A673 (cell line): ENCODE data around the gene CTAG2. TPM values are rescaled to one million over a fixed set of nuclear protein-coding genes. Genes with fewer than 3 reads are reported as not detected.

Experiments used
- BruUV-seq: library from RNA; stranded (reverse); fragments of 400-500 nt; replicated peaks from 2 replicates; lab custom pipeline; 2021; lab: Mats Ljungman, UMichigan
- CTCF ChIA-PET: fragments of 300-600 bp; sonication (Branson Sonifier 250); formaldehyde crosslinking; loops from one replicate; lab custom pipeline; 2022; ENCODE audit warnings: antibody characterized with exemption; lab: Charles Lee
- POLR2A ChIA-PET: fragments of 300-600 bp; sonication (Branson Sonifier 250); formaldehyde crosslinking; loops from one replicate; lab custom pipeline; 2022; ENCODE audit warnings: antibody characterized with exemption; ENCODE audit not compliant: low non-redundant PET; lab: Charles Lee
- DNase-seq: peaks from one replicate; pipeline ENCODE4 v3.0.0-alpha.2; 2015; ENCODE audit warnings: low spot score
- H3K27ac ChIP-seq: fragments of 200-600 bp; sonication (generic); 2 replicates; pipeline ENCODE4 v1.5.1; 2016; ENCODE audit warnings: mixed run types, low read depth, mild to moderate bottlenecking, mixed read lengths, antibody characterized with exemption, low read length; ENCODE audit not compliant: poor library complexity, severe bottlenecking
- H3K27me3 ChIP-seq: fragments of 200-600 bp; sonication (generic); replicated peaks from 2 replicates; pipeline ENCODE4 v1.6.1; 2017; ENCODE audit warnings: mixed run types, low read depth, mild to moderate bottlenecking, mixed read lengths, antibody characterized with exemption, low read length; ENCODE audit not compliant: insufficient read depth, poor library complexity
- H3K36me3 ChIP-seq: fragments of 200-600 bp; sonication (generic); 2 replicates; pipeline ENCODE4 v1.6.1; 2016; ENCODE audit warnings: mixed run types, mild to moderate bottlenecking, mixed read lengths, antibody characterized with exemption, low read length; ENCODE audit not compliant: insufficient read depth, poor library complexity, severe bottlenecking
- H3K4me1 ChIP-seq: fragments of 200-600 bp; sonication (generic); 2 replicates; pipeline ENCODE4 v1.6.1; 2017; ENCODE audit warnings: mixed run types, mild to moderate bottlenecking, mixed read lengths, antibody characterized with exemption, low read length; ENCODE audit not compliant: insufficient read depth, poor library complexity, severe bottlenecking
- H3K4me3 ChIP-seq: fragments of 200-600 bp; sonication (generic); 2 replicates; pipeline ENCODE4 v1.5.1; 2016; ENCODE audit warnings: low read depth, mixed run types, mild to moderate bottlenecking, mixed read lengths, low read length; ENCODE audit not compliant: poor library complexity, severe bottlenecking
- H3K9me3 ChIP-seq: fragments of 200-600 bp; sonication (generic); 2 replicates; pipeline ENCODE4 v1.6.1; 2016; ENCODE audit warnings: mixed run types, low read depth, mild to moderate bottlenecking, mixed read lengths, antibody characterized with exemption, low read length; ENCODE audit not compliant: poor library complexity, severe bottlenecking
- EZH2 ChIP-seq: fragments of 200-600 bp; sonication (generic); IDR thresholded peaks from 2 replicates; pipeline ENCODE4 v1.6.1; 2017; ENCODE audit warnings: borderline replicate concordance, low read depth, mild to moderate bottlenecking, mixed read lengths, antibody characterized with exemption, low read length; ENCODE audit not compliant: poor library complexity, severe bottlenecking
- intact Hi-C: fragments of 100-400 bp; cut with micrococcal nuclease; formaldehyde crosslinking; loops from one replicate; pipeline ENCODE4 v1.10.0; 2022; ENCODE audit not compliant: unreplicated experiment
- total RNA-seq: library from RNA; stranded (reverse); gene quantifications from 2 replicates; pipeline ENCODE4 v1.2.3, GENCODE V29; 2021
- TF ChIP-seq, protein P1 (sequence below): fragments of 300-800, 200-600 bp; sonication (generic); conservative IDR thresholded peaks from 2 replicates; pipeline ENCODE4 v1.5.1; 2017; ENCODE audit warnings: low read depth, mild to moderate bottlenecking, antibody characterized with exemption, low read length, moderate library complexity, mixed read lengths

CTAG2 gene
- total RNA-seq, 1 experiment from 2014 or later: not detected

DNA sequence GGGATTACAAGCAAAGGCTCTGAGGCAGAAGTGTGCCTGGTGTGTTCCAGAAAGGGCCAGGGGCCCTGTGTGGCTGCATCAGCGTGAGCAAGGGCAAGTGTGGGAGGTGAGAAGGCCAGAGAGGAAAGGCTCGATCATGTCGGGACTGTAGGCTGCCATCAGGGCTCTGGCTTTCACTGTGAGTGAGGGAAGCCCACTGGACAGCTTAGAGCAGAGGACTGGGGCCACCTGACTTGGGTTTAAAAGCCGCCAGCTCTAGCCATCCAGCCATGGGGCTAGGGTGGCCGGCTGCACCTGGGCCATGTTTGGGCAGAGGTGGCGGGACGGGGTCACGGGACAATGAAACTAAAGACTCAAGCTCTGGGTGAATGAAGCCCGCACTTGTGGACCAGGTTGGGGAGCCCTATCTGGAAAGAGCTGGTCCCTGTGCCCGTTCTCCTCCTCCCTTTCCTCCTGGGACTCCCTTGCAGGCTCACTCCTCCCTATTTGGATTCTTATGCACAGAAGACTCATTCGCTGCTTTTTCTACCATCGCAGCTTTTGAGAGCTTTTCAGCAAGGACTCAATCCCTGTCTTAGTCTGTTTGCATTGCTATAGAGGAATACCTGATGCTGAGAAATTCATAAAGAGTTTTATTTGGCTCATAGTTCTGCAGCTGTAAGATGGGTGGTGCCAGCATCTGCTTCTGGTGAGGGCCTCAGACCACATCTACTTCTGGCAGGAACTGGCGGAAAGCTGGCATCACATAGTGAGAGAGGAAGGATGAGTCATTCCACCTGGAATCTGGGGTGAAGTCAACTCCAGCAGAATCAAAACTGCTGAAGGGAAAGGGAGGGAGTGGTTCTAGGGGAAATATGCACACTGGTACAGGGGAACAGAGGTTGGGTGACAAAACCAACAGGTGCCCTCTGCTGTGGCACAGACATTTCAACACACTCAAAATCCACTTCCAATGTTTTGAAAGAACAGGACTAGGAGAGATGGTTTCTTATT is 49.6 kb downstream of the CTAG2 start:
- H3K27me3 ChIP-seq: no peaks in the 10 kb centered on the region
- no peaks in the 10 kb centered on the region for H3K4me1 ChIP-seq
- no peaks in the 10 kb centered on the region for H3K36me3 ChIP-seq
- ChIA-PET POLR2A (no interaction called here), CTCF (no interaction called here)
- H3K4me3 ChIP-seq: no peak overlapping the region
- BruUV-seq: no TSS peak
- H3K27ac ChIP-seq: no peak overlapping the region
- H3K9me3 ChIP-seq: no peaks in the 10 kb centered on the region
- TF ChIP-seq, protein P1, sequence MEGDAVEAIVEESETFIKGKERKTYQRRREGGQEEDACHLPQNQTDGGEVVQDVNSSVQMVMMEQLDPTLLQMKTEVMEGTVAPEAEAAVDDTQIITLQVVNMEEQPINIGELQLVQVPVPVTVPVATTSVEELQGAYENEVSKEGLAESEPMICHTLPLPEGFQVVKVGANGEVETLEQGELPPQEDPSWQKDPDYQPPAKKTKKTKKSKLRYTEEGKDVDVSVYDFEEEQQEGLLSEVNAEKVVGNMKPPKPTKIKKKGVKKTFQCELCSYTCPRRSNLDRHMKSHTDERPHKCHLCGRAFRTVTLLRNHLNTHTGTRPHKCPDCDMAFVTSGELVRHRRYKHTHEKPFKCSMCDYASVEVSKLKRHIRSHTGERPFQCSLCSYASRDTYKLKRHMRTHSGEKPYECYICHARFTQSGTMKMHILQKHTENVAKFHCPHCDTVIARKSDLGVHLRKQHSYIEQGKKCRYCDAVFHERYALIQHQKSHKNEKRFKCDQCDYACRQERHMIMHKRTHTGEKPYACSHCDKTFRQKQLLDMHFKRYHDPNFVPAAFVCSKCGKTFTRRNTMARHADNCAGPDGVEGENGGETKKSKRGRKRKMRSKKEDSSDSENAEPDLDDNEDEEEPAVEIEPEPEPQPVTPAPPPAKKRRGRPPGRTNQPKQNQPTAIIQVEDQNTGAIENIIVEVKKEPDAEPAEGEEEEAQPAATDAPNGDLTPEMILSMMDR: no peak
- no peak for TF ChIP-seq EZH2
- intact Hi-C loops: no loop called here
- peak; percentile 41 for DNase-seq

DNA sequence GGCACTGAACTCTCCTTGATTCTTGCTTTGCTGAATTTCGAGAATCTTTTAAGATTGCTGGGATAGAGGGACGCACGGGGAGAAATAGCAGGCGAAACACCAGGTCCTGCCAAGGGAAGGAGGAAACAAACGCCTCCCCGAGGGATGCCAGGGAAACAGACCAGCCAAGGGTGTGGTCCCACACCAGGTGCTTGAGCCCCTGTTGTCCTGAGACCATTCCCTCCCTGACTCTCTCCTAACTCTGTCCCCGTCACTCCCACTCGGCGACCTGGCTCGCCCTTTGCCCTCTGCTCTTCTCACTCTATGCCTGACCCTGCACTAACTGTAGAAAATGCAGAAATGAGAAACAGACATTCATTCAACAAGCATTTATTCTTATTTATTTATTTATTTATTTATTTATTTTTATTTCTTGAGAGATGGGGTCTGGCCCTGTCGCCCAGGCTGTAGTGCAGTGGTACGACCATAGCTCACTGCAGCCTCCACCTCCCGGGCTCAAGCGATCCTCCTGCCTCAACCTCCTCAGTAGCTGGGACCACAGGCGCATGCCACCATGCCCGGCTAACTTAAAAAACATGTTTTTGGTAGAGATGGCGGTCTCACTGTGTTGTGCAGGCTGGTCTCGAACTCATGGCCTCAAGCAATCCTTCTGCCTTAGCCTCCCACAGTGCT is 50.5 kb downstream of the CTAG2 start:
- DNase-seq: no peak

DNA sequence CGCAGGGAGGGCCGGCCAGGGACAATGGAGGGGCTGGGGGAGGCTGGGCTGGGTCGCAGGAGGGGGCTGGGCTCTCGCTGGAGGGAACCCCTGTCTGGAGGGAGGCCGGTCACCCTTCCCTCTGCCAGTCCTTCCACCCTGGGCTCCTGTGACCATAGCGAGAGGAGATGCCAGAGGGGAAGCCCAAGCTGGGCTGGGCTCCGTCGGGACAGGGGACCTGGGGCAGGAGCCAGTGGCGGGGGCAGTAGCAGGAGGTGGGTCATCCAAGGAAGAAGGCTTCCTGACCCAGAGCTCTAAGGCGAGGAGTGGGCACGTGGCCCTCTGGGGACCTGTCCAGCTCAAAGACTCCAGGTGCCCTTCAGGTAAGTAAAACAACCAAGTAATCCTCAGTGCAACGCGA is 51.2 kb downstream of the CTAG2 start:
- H3K9me3 ChIP-seq: no peaks in the 10 kb centered on the region
- CTCF ChIA-PET: no interaction called here

More for the DNA sequence above, 50.5 kb downstream of the CTAG2 start:
- no peaks in the 10 kb centered on the region for H3K9me3 ChIP-seq
- no TSS peak for BruUV-seq
- no peak for TF ChIP-seq EZH2
- no peak overlapping the region for H3K4me3 ChIP-seq
- ChIA-PET POLR2A (no interaction called here), CTCF (no interaction called here)
- H3K4me1 ChIP-seq: no peaks in the 10 kb centered on the region
- H3K36me3 ChIP-seq: no peaks in the 10 kb centered on the region
- no peaks in the 10 kb centered on the region for H3K27me3 ChIP-seq
- intact Hi-C loops: no loop called here
- H3K27ac ChIP-seq: no peak overlapping the region

More for the DNA sequence above, 51.2 kb downstream of the CTAG2 start:
- H3K4me3 ChIP-seq: no peak overlapping the region
- no TSS peak for BruUV-seq
- DNase-seq: no peak
- no peak overlapping the region for H3K27ac ChIP-seq
- H3K36me3 ChIP-seq: no peaks in the 10 kb centered on the region
- H3K27me3 ChIP-seq: no peaks in the 10 kb centered on the region
- POLR2A ChIA-PET: no interaction called here
- TF ChIP-seq EZH2: no peak
- TF ChIP-seq, protein P1: no peak
- no peaks in the 10 kb centered on the region for H3K4me1 ChIP-seq
- intact Hi-C loops: no loop called here

Other genes starting within 250 kb of the CTAG2 start
- gene DNASE1L1, start 244.3 kb downstream of the CTAG2 start, total RNA-seq: 6.8 and 8.3 TPM in 2 replicates
- gene TAFAZZIN, start 242.0 kb downstream of the CTAG2 start, total RNA-seq: 41.8 and 55.8 TPM in 2 replicates
- 77.1 and 77.5 TPM in 2 replicates for gene ATP6AP1, start 224.9 kb downstream of the CTAG2 start, total RNA-seq
- 137 and 139 TPM in 2 replicates for gene GDI1, start 216.4 kb downstream of the CTAG2 start, total RNA-seq
- gene FAM50A, start 209.4 kb downstream of the CTAG2 start, total RNA-seq: 78.0 and 83.7 TPM in 2 replicates
- 49.8 and 54.6 TPM in 2 replicates for gene PLXNA3, start 195.3 kb downstream of the CTAG2 start, total RNA-seq
- gene LAGE3, start 174.3 kb downstream of the CTAG2 start, total RNA-seq: 30.4 and 34.6 TPM in 2 replicates
- 30.4 and 31.4 TPM in 2 replicates for gene UBL4A, start 167.0 kb downstream of the CTAG2 start, total RNA-seq
- gene SLC10A3, start 162.9 kb downstream of the CTAG2 start, total RNA-seq: 8.1 and 9.7 TPM in 2 replicates
- 35.8 and 38.5 TPM in 2 replicates for gene FAM3A, start 137.3 kb downstream of the CTAG2 start, total RNA-seq
- gene G6PD, start 106.7 kb downstream of the CTAG2 start, total RNA-seq: 190 and 203 TPM in 2 replicates
- gene IKBKG, start 106.0 kb downstream of the CTAG2 start, total RNA-seq: 28.0 and 30.4 TPM in 2 replicates
- gene CTAG1A, start 68.4 kb downstream of the CTAG2 start, total RNA-seq: not detected in 2 replicates
- gene CTAG1B, start 34.3 kb downstream of the CTAG2 start, total RNA-seq: not detected in 2 replicates
- gene GAB3, start 97.5 kb upstream of the CTAG2 start, total RNA-seq: 0.09 and 0.31 TPM in 2 replicates
- 138 and 158 TPM in 2 replicates for gene DKC1, start 109.3 kb upstream of the CTAG2 start, total RNA-seq
- 10.4 and 14.8 TPM in 2 replicates for gene MPP1, start 151.9 kb upstream of the CTAG2 start, total RNA-seq
- not detected in 2 replicates for gene SMIM9, start 181.1 kb upstream of the CTAG2 start, total RNA-seq
- gene F8A1, start 232.8 kb upstream of the CTAG2 start, total RNA-seq: 25.0 and 25.2 TPM in 2 replicates